Measurements from ENCODE around the gene IQCK.
"Not testable (repeated sequence)": the region's sequence is repeated elsewhere in the genome, so short reads cannot be mapped to it uniquely, and the experiment has no call there.

Gene IQCK

DNA sequence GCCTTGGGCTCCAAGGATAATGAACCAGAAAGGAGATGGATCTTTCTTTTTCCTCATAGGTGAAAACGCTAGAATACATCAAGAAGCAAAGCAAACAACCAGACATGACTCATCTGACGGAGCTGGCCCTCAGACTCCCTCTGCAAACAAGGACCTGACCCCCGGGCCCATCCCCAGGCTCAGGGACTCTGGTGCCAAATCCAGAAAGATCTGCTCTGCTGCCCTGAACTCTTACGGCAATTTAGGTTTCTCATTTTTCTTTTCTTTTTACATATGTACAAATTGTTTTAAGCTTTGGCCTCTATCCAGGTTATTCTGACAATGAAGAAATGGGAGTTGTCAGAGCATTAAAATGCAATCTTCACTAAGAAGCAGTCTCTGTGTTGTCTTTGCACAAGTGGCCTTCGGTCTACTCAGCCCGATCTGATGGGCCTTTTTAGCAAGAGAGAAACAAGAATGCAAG is 17.7 kb upstream of the IQCK start:
- DNase-seq, result no peak

DNA sequence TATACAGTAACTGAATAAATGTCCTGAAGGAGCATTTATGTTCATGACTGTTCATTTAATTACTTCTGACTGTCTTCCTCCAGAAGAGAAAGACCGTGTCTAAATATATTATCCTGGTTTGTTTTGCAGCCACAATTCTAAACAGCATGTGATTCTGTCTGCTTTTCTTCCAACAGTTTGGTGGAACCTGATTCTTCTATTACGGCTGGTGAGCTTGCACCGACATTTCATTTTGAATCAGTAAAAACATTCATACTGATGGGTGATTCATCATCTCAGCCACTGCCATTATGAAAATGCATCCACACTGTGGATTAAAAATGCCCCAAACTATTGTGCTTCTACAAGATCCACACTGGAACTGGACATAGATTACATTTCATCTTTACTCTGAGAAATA is 17.0 kb upstream of the IQCK start:
- no peak for DNase-seq

DNA sequence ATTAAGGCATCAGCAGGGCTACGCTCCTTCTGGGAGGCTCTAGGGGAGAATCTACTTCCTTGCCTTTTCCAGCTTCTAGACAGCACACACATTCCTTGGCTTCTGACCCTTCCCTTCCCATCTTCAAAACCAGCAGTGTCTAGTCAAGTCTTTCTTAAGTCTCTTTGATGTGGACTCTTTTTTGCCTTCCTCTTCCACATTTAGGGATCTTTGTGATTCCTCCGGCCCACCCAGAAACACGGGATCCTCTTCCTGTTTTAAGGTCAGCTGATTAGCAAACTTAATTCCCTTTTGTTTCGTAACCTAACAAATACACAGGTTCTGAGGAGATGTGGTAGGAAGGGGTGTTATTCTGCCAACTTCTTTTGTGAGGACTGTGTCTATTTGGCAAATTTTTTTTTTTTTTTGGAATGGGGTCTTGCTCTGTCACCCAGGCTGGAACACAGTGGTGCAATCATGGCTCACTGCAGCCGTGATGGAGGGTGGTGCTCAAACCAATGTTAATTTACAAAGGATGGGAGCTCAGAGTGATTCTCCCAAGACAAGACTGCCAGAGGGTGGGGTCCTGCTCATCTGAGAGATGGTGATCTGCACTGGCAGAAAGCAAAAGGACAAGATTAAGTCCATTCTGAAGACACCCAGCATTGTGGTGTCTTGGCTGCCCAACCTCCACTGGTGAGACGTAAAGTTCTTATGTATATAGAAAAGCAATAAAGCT is 14.7 kb upstream of the IQCK start:
- no peak for DNase-seq

DNA sequence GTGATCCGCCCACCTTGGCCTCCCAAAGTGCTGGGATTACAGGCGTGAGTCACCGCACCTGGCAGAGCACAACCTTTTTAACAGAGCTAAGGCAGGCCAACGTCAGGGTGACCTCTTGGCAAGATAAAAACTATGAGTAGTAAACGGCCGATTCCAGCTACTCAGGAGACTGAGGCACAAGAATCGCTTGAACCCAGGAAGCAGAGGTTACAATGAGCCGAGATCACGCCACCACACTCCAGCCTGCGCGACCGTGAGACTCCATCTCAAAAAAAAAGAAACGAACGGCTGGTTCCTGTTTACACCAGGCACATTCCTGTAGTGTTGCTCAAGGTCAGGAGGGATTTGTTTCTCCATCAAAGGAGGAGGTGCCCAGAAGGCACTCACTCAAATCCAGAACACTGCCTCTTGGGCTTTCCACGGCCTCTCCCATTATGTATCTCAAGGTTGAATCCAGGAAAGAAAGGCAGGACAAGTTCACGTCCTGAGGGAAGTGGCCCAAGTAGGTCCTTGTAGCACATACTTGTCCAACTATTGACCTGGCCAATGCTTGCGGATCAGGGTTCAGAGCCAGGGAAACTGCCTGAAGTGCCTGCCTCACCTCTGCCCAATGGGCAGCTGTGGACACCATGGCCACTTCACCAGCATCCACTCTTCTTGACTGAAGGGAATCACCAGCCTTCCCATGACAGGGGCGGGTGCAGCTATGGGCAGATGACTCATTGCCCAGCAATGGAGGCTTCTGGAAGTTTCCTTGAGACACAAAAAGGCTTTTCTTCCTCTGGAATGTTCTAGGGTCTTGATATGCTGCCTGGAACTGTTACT is 13.5 kb upstream of the IQCK start:
- no peak for DNase-seq

DNA sequence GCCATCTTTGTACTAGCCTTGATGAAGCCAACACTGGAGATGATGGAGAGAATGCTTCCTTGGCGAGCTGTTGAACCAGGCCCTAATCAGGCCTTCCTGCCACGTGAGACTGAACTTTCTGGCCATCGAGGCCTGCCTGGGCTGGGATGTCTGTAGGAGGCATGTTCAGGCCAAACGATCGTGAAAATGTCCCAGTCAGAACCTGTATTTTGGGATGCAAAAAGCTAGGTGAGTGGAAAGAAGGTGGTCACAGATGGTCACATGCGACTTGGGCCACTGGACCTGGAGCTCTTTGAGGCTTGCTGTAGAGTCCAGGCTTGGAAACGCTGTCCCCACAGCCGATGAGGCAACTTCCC is 12.9 kb upstream of the IQCK start:
- DNase-seq, result no peak

DNA sequence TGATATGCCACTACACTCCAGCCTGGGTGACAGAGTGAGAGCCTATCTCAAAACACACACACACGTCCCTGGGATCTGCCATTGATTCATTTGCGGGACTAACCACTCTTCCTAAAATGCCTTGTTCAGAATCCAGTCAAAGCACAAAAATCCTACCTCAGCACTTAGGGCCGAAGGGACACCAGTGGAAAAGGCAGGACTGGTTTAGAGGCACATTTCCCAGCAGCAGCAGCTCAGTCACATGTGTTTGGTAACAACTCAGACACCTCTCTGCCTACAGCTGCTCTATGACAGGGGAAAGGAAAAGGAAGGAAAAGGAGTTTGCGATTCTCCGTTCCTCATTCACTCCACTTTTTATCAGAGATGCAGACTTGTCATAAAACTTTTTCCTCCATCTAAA is 12.2 kb upstream of the IQCK start:
- DNase-seq, result no peak

DNA sequence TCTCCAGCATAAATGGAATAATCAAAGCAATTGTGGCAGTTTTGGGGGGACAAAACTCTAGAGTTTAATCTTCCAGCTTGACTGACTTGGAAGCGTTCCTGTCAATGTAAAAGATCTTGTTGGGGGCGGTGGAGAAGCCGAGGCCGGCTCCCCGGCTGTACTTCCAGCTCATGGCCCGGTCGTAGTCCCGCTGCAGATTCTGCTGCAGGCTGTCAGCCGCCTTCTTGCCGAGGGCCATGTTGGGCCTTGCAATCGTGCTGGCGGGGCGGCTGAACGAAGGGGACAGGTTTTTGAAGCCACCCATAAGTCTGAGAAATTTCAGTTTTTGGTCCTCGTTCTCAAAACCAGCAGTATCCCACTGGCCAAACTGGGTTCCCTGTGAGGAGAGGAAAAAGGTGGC is 11.2 kb upstream of the IQCK start:
- no peak for DNase-seq

DNA sequence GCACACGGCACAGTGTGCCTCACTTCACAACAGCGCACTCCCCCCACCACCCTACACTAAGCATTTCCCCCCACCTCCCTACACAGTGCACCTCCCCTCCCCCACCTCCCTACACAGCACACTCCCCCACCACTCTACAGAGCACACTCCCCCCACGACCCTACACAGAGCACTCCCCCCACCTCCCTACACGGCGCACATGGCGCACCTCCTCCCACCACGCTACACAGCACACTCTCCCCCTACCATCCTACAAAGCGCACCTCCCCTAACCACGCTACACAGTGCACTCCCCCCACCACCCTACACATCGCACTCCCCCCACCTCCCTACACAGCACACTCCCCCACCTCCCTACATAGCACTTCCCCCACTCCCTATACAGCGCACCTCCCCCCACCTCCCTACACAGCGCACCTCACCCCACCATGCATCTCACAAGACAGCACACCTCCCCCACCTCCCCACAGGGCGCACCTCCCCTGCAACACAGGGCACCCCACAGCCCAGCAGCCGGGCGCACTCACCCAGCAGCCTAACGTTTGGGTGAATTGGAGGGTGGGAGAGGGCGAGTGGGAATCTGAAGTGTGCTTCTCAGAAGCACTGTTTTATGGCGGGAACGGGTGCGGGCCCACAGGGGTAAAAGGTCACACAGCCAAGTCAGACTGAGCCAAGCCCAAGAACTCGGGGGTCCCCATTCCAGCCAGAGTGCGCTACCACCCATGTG is 10.3 kb upstream of the IQCK start:
- no peak for DNase-seq

DNA sequence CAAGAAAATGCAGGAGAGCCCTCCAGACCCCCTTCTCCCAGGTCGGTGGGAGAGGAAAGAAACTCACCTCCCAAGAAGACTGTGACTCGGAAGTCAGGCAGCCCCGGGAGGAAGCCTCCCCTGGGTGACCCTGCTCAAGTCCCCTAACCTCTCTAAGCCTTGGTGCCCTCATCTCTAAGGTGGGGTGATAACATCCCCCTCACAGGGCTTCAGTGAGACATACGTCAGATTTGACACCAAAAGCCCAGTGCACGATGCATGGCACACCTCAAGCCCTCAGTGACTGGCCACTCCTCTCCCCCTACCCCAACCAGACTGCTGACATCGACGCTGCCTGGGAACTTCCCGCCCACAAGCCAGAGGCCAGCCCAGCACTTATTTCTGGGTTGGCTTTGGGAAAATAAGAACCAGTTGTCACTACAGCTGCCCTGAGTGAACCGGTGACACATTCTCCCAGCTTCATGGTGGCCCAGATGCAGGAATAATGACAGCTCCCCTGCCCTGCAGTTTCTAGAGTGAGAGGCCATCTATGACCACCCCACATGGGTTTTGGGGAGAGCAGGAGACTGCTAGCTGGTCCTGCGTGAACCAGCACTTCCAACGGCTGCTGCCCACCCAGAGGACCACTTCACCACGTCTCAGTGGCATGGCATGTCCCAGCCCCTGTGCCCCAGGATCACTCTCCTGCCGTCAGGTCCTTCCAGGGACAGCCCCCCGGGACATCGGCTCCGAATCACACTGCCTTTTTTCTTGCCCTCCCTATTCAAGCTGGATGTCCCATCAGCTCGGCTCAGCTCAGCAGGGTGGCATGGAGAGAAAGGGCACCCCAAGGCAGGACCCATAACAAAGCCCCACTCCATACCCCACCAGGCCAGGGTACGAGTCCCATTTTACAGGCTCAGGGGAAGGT is 9.5 kb upstream of the IQCK start:
- DNase-seq, result no peak

DNA sequence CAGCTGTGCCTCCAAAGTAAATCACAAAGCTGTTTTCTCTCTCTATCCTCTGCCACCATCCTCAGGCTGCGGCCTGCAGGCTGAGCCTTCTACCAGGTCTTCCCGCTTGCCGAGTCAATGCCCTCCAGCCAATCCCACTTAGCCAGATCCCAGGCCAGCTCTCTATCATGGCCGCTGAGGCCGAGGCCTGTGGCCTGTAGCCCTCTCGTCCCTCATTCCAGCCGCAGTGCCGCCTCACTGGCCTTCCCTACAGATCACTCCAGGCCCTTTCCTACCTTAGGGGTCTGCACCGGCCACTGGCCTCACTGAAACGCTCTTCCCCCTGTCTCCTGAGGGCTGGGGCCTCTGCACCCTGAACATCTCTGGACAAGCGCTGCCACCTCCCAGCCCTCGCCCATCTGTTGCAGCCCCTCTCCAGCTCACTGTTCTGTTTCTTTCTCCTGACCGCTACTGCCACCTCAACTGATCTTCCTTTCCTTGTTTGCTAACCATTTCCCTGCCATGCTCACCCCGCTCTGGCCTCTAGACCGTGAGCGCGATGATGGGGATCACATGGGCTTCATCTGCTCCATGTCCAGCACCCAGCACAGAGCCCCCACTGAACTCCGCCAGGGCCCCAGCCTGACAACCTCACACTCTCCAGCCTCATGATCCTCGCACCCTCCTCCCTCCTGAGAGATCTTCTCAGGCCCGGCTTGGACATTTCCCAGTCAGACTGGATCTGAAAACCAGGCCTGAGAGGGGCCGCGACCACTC is 8.5 kb upstream of the IQCK start:
- no peak for DNase-seq

DNA sequence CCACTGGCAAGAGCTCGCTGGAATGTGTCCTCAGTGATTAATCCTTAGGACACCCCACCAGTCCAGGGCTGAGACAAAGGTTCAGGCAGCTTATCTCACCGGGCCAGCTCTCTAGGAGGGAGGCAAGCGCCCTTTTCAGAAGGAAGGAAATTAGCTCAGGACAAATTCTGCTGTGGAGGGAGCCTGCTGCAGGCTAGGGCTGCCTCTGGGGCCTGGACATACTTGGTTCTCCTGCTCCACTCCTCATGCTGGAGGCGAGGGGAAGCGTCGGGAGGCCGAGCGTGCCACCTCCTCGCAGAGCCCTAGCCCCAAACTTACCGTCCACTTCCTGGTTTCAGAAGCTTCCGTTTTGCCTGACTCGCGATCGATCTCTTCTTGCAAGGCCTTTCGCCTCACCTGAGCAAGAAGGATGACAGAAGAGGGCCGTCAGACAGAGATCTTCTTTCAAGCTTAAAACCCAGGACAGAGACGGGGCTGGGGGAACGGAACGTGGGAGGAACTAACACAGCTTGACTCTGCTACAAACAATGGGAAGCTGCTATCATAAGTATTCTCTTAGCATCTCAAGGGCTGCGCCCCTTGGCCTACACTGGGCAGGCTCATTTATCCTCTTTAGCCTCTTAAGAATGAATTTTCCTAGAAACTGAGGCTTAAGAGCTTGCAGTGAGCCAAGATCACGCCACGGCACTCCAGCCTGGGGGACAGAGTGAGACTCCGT is 7.7 kb upstream of the IQCK start:
- DNase-seq, result no peak

DNA sequence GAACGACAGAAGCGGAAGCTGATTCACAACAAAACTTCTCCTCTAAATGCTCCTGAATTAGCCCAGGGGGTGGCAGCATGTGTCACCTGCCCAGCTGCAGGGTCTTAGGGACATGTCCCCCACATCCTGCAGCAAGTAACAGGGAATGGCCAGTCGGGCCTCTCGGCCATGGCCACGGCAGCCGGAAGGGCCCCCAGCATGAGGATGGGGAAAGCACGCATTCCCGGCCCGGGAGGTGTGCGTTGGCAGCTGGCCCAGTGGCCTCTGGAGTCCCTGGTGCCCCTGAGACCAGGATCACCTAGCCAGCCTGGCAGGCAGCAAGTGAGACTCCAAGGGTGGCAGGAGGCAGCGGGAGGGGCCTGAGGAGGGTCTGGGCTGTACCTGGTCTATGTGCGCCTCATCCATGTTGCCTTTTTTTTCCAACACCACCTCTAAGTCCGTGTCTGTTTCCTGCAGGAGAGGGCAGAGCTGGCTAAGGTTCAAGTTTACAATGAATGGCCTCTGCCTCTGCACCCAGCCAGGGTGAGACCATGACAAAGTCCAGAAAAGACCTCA is 7.0 kb upstream of the IQCK start:
- no peak for DNase-seq

DNA sequence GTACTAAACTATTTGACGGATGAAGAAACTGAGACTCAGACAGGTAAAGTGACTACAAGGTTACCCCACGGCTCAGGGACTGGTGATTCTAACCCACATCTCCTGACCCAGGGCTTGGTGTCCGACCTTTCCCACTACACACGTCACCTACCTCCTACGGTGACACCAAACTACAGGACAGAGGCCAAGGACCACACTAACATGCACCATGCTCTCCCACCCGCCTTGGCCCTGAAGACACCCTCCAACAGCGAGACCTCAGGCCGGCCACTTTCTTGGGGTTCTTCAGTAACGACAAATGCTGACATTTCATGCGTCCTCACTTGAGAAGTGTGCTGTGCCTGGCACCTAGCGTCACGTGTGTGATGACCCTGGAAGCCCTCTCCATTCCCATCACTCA is 6.4 kb upstream of the IQCK start:
- DNase-seq, result no peak

DNA sequence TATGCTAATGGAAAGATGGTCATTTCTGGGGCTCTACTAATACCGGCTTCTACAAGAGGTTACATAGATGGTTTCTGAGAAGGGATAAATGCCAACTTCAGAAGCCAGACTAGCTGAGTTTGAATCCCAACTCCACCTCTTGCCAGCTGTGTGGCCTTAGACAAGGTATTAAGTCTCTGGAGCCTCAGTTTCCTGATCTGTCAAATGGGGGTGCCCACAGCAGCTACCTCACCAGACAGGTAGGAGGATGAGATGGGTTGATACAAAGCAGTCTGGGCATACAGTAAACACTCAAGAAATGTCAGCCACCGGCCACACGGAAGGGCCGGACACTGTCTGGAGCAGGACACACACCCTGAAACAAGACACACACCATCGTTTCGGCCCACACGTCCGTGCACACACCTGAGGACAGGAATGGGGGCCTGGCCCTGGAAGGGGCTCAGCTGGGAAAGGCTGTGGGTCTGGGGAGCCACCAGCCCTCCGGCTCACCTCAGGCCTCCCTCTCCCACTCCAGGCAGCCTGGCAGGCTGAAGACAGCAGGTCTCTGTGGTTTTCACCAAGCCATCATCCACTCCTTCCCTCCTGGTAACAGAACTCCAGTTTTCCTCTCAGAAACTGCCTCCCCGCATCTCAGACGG is 5.5 kb upstream of the IQCK start:
- DNase-seq, result no peak

DNA sequence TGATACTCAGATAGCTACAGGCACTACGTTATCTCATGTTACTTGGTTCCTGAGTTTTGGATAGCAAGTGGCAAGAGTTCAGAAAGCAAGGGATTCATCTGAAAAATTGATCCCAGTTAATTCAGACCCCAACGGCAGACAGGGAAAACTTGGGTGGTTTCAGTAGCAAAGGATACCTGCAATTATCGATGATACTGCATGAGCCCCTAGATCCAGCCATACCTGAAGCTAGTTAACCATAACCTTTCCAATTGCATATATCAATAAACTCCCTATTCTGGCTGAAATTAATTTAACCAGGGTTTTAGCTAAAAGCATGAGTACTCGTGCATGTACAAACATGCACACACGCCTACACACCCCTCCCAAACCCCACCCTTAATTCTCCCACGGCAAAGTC is 4.4 kb upstream of the IQCK start:
- DNase-seq, result no peak

DNA sequence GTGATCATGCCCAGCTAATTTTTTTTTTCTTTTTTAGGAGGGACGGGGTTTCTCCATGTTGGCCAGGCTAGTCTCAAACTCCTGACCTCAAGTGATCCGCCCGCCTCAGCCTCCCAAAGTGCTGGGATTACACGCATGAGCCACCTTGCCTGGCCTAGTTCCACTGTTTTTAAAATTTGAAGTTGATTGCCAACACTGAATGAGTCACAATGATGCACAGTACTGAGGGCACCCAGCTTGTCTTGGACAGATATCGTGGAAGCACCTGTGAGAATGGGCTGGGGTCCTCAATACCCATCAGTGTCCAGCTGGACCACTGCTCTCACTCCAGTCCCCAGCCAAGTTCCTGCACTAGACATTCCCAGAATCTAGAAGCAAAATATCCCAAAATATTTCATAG is 2.5 kb upstream of the IQCK start:
- no peak for DNase-seq

DNA sequence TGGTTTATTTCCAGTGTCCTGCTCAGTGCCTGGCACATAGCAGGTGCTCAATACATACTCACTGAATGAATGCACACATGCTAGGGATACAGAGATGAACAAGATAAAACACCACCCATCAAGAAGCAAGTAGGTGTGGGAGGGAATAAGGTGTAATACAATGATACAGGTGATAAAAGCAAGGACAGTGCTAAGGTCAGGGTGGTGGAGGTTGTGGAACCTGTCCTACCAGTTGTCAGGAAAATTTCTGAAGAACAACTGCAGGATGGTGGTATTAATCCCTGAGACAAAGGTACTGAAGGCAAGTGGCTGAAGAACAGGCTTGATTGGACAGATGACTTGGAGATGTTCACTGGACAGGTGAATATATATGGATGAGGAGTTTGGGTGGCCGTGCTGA is 1.9 kb upstream of the IQCK start:
- DNase-seq, result no peak

DNA sequence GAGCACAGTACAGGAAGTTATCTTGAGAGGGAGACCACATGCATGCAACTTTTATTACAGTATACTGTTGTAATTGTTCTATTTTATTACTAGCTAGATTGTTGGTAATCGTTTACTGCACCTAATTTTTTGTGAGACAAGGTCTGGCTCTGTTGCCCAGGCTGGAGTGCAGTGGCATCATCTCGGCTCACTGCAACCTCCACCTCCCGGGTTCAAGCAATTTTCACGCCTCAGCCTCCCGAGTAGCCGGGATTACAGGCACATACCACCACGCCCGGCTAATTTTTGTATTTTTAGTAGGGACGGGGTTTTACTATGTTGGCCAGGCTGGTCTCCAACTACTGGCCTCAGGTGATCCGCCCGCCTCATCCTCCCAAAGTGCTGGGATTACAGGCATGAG is 1.3 kb upstream of the IQCK start:
- DNase-seq, result not testable (repeated sequence)

DNA sequence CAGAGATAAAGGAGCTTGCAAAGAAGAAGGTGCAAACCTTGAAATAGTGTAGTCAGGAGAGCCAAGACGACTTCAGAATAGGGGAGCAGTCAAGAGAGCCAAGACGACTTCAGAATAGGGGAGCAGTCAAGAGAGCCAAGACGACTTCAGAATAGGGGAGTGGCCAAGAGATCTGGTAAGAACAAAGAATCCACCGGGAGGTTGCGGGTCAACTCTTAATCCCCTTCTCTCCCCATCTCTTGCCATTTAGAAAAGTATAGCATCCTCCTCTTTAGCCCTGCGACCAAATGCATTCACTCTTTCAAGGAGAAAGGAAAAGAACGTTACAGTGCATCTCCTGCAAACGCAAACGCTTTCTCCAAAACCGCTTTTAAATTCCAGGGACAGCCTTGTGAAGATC is 757 bp upstream of the IQCK start:
- no peak for DNase-seq

DNA sequence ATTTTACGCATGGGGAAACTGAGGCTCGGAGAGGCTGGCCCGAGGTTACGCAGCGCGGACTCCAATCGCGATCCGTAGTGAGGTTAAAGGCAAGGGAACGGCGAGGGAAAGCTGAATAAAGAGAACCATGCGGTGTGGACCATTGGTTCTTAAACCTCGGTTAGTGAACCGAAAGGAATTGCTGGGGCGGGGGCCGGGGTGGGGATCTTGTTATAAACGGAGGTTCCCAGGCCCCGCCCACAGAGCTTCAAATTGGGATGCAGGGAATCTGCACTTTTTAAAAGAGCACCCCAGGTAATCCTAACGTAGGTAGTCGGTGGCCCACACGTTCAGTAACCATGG is 524 bp downstream of the IQCK start:
- DNase-seq, result no peak

Measured in right hindlimb (tissue), 1 donor.